ENCODE results near the gene MPDU1. TPM values are rescaled to one million over a fixed set of nuclear protein-coding genes. Genes with fewer than 3 reads are reported as not detected.

MPDU1 gene
- total and polyA plus RNA-seq, 2 of the 13 experiments (the other 11 are each of a cell fraction or from before 2014, with no cell fraction given) = 112 to 167 TPM

DNA sequence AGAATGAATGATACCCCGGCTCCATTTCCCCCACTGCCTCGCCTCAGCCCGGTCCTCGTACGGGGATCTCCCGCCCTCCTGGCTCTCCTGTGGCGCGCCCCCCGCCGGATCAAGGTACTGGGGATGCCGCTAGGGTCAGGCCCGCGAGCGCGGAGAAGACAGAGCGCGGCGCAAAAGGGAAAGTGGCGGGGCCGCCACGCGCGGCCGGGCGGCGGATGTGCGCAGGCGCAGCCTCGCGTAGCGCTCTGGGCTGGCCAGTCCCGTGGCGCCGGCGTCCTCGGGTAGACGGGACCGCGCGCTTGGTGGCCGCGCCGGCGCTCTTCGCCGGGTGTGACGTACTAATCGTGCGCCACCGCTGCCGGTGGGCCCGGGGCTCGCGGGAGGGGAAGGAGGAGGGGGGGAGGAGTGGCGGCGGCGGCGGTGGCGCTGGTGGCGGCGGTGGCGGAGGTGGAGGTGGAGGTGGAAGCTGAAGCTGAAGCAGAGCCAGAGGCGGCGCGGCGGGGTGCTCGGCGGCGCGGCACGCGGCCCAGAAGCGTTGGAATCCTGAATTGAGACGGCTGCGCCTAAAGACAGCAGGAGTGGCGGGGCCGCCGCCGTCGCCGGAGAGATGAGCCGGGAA, 22.0 kb upstream of the MPDU1 start, which contains the start of gene SENP3 (continued):
- TF ChIP-seq, protein P1, sequence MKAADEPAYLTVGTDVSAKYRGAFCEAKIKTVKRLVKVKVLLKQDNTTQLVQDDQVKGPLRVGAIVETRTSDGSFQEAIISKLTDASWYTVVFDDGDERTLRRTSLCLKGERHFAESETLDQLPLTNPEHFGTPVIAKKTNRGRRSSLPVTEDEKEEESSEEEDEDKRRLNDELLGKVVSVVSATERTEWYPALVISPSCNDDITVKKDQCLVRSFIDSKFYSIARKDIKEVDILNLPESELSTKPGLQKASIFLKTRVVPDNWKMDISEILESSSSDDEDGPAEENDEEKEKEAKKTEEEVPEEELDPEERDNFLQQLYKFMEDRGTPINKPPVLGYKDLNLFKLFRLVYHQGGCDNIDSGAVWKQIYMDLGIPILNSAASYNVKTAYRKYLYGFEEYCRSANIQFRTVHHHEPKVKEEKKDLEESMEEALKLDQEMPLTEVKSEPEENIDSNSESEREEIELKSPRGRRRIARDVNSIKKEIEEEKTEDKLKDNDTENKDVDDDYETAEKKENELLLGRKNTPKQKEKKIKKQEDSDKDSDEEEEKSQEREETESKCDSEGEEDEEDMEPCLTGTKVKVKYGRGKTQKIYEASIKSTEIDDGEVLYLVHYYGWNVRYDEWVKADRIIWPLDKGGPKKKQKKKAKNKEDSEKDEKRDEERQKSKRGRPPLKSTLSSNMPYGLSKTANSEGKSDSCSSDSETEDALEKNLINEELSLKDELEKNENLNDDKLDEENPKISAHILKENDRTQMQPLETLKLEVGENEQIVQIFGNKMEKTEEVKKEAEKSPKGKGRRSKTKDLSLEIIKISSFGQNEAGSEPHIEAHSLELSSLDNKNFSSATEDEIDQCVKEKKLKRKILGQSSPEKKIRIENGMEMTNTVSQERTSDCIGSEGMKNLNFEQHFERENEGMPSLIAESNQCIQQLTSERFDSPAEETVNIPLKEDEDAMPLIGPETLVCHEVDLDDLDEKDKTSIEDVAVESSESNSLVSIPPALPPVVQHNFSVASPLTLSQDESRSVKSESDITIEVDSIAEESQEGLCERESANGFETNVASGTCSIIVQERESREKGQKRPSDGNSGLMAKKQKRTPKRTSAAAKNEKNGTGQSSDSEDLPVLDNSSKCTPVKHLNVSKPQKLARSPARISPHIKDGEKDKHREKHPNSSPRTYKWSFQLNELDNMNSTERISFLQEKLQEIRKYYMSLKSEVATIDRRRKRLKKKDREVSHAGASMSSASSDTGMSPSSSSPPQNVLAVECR (CRISPR knock-in tag; IDR thresholded peaks at IDR 0.05; ENCODE audit: borderline replicate concordance) = peak; percentile 75; the same call in 1 of the 2 replicates
- TF ChIP-seq MXD4 (CRISPR knock-in tag; IDR thresholded peaks at IDR 0.05) = peak; percentile 76; the same call in 1 of the 2 replicates
- no peak for TF ChIP-seq NONO (IDR thresholded peaks at IDR 0.05)
- TF ChIP-seq NONO (CRISPR knock-in tag; conservative IDR thresholded peaks at IDR 0.05) = peak; percentile 65
- TF ChIP-seq ONECUT2 (CRISPR knock-in tag; IDR thresholded peaks at IDR 0.05) = no peak
- TF ChIP-seq, protein P2, sequence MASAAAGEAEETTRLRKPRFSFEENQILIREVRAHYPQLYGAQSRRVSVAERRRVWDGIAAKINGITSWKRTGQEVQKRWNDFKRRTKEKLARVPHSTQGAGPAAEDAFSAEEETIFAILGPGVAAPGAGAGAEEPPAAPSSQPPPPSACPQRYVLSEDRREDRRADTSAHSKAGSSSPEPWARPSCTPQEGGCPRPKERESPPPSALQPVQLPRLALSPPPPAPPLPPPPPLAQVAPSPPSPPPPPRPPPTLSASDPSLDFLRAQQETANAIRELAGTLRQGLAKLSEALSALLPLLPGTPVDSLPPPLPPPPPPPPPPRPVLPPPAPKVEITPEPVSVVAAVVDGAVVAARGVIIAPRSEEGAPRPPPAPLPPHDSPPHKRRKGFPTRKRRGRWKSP (CRISPR knock-in tag; IDR thresholded peaks at IDR 0.05) = peak; percentile 95
- TF ChIP-seq, protein P3, sequence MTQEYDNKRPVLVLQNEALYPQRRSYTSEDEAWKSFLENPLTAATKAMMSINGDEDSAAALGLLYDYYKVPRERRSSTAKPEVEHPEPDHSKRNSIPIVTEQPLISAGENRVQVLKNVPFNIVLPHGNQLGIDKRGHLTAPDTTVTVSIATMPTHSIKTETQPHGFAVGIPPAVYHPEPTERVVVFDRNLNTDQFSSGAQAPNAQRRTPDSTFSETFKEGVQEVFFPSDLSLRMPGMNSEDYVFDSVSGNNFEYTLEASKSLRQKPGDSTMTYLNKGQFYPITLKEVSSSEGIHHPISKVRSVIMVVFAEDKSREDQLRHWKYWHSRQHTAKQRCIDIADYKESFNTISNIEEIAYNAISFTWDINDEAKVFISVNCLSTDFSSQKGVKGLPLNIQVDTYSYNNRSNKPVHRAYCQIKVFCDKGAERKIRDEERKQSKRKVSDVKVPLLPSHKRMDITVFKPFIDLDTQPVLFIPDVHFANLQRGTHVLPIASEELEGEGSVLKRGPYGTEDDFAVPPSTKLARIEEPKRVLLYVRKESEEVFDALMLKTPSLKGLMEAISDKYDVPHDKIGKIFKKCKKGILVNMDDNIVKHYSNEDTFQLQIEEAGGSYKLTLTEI (CRISPR knock-in tag; conservative IDR thresholded peaks at IDR 0.05) = no peak
- no peak for TF ChIP-seq HOXD1 (CRISPR knock-in tag; IDR thresholded peaks at IDR 0.05)
- no peak for TF ChIP-seq ZNF232 (CRISPR knock-in tag; IDR thresholded peaks at IDR 0.05; ENCODE audit: borderline replicate concordance)
- 0 out of 2 replicates have a peak, but pooled peaks have one; percentile 64 for TF ChIP-seq ZNF224 (CRISPR knock-in tag; IDR thresholded peaks at IDR 0.05)
- TF ChIP-seq ZFP36L1 (CRISPR knock-in tag; IDR thresholded peaks at IDR 0.05) = 0 out of 2 replicates have a peak, but pooled peaks have one; percentile 13
- TF ChIP-seq, protein P4, sequence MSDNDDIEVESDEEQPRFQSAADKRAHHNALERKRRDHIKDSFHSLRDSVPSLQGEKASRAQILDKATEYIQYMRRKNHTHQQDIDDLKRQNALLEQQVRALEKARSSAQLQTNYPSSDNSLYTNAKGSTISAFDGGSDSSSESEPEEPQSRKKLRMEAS (IDR thresholded peaks at IDR 0.05) = peak; percentile 55; the same call in 1 of the 2 replicates
- TF ChIP-seq NFIC (IDR thresholded peaks at IDR 0.05; ENCODE audit: low read length) = no peak
- no peak for TF ChIP-seq ZNF460 (CRISPR knock-in tag; IDR thresholded peaks at IDR 0.05; ENCODE audit: borderline replicate concordance)
- TF ChIP-seq, protein P5, sequence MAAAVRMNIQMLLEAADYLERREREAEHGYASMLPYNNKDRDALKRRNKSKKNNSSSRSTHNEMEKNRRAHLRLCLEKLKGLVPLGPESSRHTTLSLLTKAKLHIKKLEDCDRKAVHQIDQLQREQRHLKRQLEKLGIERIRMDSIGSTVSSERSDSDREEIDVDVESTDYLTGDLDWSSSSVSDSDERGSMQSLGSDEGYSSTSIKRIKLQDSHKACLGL (CRISPR knock-in tag; IDR thresholded peaks at IDR 0.05) = peak; percentile 70
- no peak for TF ChIP-seq ZNF879 (CRISPR knock-in tag; IDR thresholded peaks at IDR 0.05)
- TF ChIP-seq, protein P6, sequence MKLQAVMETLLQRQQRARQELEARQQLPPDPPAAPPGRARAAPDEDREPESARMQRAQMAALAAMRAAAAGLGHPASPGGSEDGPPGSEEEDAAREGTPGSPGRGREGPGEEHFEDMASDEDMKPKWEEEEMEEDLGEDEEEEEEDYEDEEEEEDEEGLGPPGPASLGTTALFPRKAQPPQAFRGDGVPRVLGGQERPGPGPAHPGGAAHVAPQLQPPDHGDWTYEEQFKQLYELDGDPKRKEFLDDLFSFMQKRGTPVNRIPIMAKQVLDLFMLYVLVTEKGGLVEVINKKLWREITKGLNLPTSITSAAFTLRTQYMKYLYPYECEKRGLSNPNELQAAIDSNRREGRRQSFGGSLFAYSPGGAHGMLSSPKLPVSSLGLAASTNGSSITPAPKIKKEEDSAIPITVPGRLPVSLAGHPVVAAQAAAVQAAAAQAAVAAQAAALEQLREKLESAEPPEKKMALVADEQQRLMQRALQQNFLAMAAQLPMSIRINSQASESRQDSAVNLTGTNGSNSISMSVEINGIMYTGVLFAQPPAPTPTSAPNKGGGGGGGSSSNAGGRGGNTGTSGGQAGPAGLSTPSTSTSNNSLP (IDR thresholded peaks at IDR 0.05; ENCODE audit: low read depth, low read length) = no peak
- TF ChIP-seq, protein P7, sequence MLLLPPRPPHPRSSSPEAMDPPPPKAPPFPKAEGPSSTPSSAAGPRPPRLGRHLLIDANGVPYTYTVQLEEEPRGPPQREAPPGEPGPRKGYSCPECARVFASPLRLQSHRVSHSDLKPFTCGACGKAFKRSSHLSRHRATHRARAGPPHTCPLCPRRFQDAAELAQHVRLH (CRISPR knock-in tag; IDR thresholded peaks at IDR 0.05; ENCODE audit: borderline replicate concordance, low read depth) = no peak
- no peak for TF ChIP-seq ZNF124 (CRISPR knock-in tag; IDR thresholded peaks at IDR 0.05)
- peak; percentile 14; the same call in 1 of the 2 replicates for TF ChIP-seq NFKB2 (CRISPR knock-in tag; IDR thresholded peaks at IDR 0.05; ENCODE audit: borderline replicate concordance)

All from HepG2 (cell line).